Mesodermal cell (in vitro differentiated cells): Measurements from ENCODE around the gene ILK.

Source experiments
- H3K27ac ChIP-seq: 2 replicates; pipeline ENCODE4 v1.7.0; 2013; ENCODE audit warnings: mild to moderate bottlenecking, low read depth, low read length, moderate library complexity; ENCODE audit not compliant: severe bottlenecking
- H3K36me3 ChIP-seq: 2 replicates; pipeline ENCODE4 v1.7.1; 2013; ENCODE audit warnings: mild to moderate bottlenecking, low read length, moderate library complexity; ENCODE audit not compliant: control insufficient read depth, insufficient read depth
- H3K4me1 ChIP-seq: one replicate; pipeline ENCODE4 v1.7.1; 2013; ENCODE audit warnings: mild to moderate bottlenecking, low read length; ENCODE audit not compliant: insufficient read depth, control insufficient read depth, poor library complexity, severe bottlenecking
- H3K4me3 ChIP-seq: 2 replicates; pipeline ENCODE4 v1.7.0; 2013; ENCODE audit warnings: low read length, control low read depth, mild to moderate bottlenecking; ENCODE audit not compliant: insufficient read depth, poor library complexity, severe bottlenecking; ENCODE audit errors: extremely low read depth
- H3K9me3 ChIP-seq: 2 replicates; pipeline ENCODE4 v1.7.1; 2013; ENCODE audit warnings: mild to moderate bottlenecking, low read length, moderate library complexity; ENCODE audit not compliant: control insufficient read depth
- WGBS, 2 experiments: methylation state at CpG; one replicate each; pipeline ENCODE4 v1.1.5; 2013; ENCODE audit warnings: missing lambda C conversion rate in 2 of 2; ENCODE audit not compliant: insufficient coverage in 2 of 2; 5-methylcytosine and 5-hydroxymethylcytosine counted together

The ILK gene

GRCh38 chr11:6631361-6631890 lies 27.9 kb downstream of the ILK start:
- peaks cover 74% of the 10 kb centered on the region for H3K36me3 ChIP-seq
- H3K4me1 ChIP-seq, result peaks cover 18% of the 10 kb centered on the region
- 89 to 91% methylated on average over 11 of the region's 11 CpGs for WGBS, 2 experiments
- no peaks in the 10 kb centered on the region for H3K9me3 ChIP-seq
- H3K4me3 ChIP-seq, result no peak overlapping the region
- no peak overlapping the region for H3K27ac ChIP-seq

GRCh38 chr11:6632116-6633073 lies 28.8 kb downstream of the ILK start:
- WGBS, 2 experiments, result 93 to 95% methylated on average over 25 to 29 of the region's 29 CpGs

GRCh38 chr11:6633422-6634408 lies 30.1 kb downstream of the ILK start:
- 95 to 99% methylated on average over 11 to 13 of the region's 16 CpGs for WGBS, 2 experiments
- no peak overlapping the region for H3K4me3 ChIP-seq
- no peaks in the 10 kb centered on the region for H3K9me3 ChIP-seq
- no peak overlapping the region for H3K27ac ChIP-seq
- peaks cover 71% of the 10 kb centered on the region for H3K36me3 ChIP-seq
- peaks cover 27% of the 10 kb centered on the region for H3K4me1 ChIP-seq

More at GRCh38 chr11:6632116-6633073, 28.8 kb downstream of the ILK start:
- H3K27ac ChIP-seq, result no peak overlapping the region
- no peak overlapping the region for H3K4me3 ChIP-seq
- H3K9me3 ChIP-seq, result no peaks in the 10 kb centered on the region
- H3K36me3 ChIP-seq, result peaks cover 69% of the 10 kb centered on the region
- peaks cover 24% of the 10 kb centered on the region for H3K4me1 ChIP-seq

GRCh38 chr11:6634534-6634933 lies 31.0 kb downstream of the ILK start:
- H3K27ac ChIP-seq, result peak overlapping the region; percentile 85
- no peak overlapping the region for H3K4me3 ChIP-seq
- H3K9me3 ChIP-seq, result no peaks in the 10 kb centered on the region
- peaks cover 71% of the 10 kb centered on the region for H3K36me3 ChIP-seq
- peaks cover 27% of the 10 kb centered on the region for H3K4me1 ChIP-seq
- WGBS, 2 experiments, result 56 to 88% methylated on average over 1 of the region's 1 CpG

- peak overlapping the region; percentile 85 for H3K27ac ChIP-seq
- no peak overlapping the region for H3K4me3 ChIP-seq
- H3K36me3 ChIP-seq, result peaks cover 72% of the 10 kb centered on the region
- peaks cover 27% of the 10 kb centered on the region for H3K4me1 ChIP-seq
- WGBS, 2 experiments, result 49 to 65% methylated on average over 4 of the region's 10 CpGs
- no peaks in the 10 kb centered on the region for H3K9me3 ChIP-seq
These were observed 31.7 kb downstream of the ILK start for GRCh38 chr11:6635082-6635932.

- Histone ChIP-seq H3K36me3 (peaks cover 73% of the 10 kb centered on the region), H3K4me1 (peaks cover 27% of the 10 kb centered on the region), H3K27ac (peak overlapping the region; percentile 13), H3K4me3 (no peak overlapping the region), H3K9me3 (no peaks in the 10 kb centered on the region)
- 91 to 96% methylated on average over 3 of the region's 3 CpGs for WGBS, 2 experiments
These were observed 32.9 kb downstream of the ILK start for GRCh38 chr11:6636480-6636879.

- H3K4me1 ChIP-seq, result peaks cover 29% of the 10 kb centered on the region
- 84 to 86% methylated on average over 2 of the region's 3 CpGs for WGBS, 2 experiments
- peak overlapping the region; percentile 11 for H3K27ac ChIP-seq
- no peaks in the 10 kb centered on the region for H3K9me3 ChIP-seq
- peaks cover 65% of the 10 kb centered on the region for H3K36me3 ChIP-seq
- H3K4me3 ChIP-seq, result no peak overlapping the region
These were observed 34.3 kb downstream of the ILK start for GRCh38 chr11:6637871-6638270.

- Histone ChIP-seq H3K36me3 (peaks cover 60% of the 10 kb centered on the region), H3K9me3 (no peaks in the 10 kb centered on the region), H3K4me1 (peaks cover 34% of the 10 kb centered on the region), H3K4me3 (no peak overlapping the region), H3K27ac (peak overlapping the region; percentile 11)
- 81 to 86% methylated on average over 4 of the region's 4 CpGs for WGBS, 2 experiments
These were observed 34.9 kb downstream of the ILK start for GRCh38 chr11:6638429-6638828.

- peaks cover 64% of the 10 kb centered on the region for H3K36me3 ChIP-seq
- H3K4me1 ChIP-seq, result peaks cover 30% of the 10 kb centered on the region
- H3K9me3 ChIP-seq, result no peaks in the 10 kb centered on the region
- WGBS, 2 experiments, result 95% methylated on average over 35 of the region's 36 CpGs
- no peak overlapping the region for H3K4me3 ChIP-seq
- H3K27ac ChIP-seq, result no peak overlapping the region
These were observed 36.7 kb downstream of the ILK start for GRCh38 chr11:6640036-6640984.
